ENCODE results near the gene SSBP3.

The SSBP3 gene

GRCh38 chr1:54332781-54333585 is 73.2 kb downstream of the SSBP3 start:
- H3K27ac ChIP-seq (ENCODE audit: low read length) = no peak overlapping the region
- no peaks in the 10 kb centered on the region for H3K9me3 ChIP-seq (ENCODE audit: control insufficient read depth, low read depth, low read length)
- peaks cover 61% of the 10 kb centered on the region for H3K4me1 ChIP-seq (ENCODE audit: control insufficient read depth, low read depth, low read length)
- H3K27me3 ChIP-seq (ENCODE audit: control insufficient read depth, insufficient read depth, low read length) = no peaks in the 10 kb centered on the region
- no peaks in the 10 kb centered on the region for H3K36me3 ChIP-seq (ENCODE audit: control insufficient read depth, low read depth, low read length)
- no peak overlapping the region for H3K9ac ChIP-seq (ENCODE audit: low read length)
- no peak overlapping the region for H3K4me3 ChIP-seq (ENCODE audit: low read length)

GRCh38 chr1:54331843-54332463 is 74.2 kb downstream of the SSBP3 start:
- Histone ChIP-seq H3K9me3 (ENCODE audit: control insufficient read depth, low read depth, low read length) (no peaks in the 10 kb centered on the region), H3K27me3 (ENCODE audit: control insufficient read depth, insufficient read depth, low read length) (no peaks in the 10 kb centered on the region), H3K27ac (ENCODE audit: low read length) (no peak overlapping the region), H3K4me1 (ENCODE audit: control insufficient read depth, low read depth, low read length) (peaks cover 71% of the 10 kb centered on the region), H3K9ac (ENCODE audit: low read length) (no peak overlapping the region), H3K4me3 (ENCODE audit: low read length) (no peak overlapping the region), H3K36me3 (ENCODE audit: control insufficient read depth, low read depth, low read length) (no peaks in the 10 kb centered on the region)

- no peak overlapping the region for H3K4me3 ChIP-seq (ENCODE audit: low read length)
Measured at GRCh38 chr1:54331091-54331772, 75.0 kb downstream of the SSBP3 start.

GRCh38 chr1:54329312-54330003 is 76.7 kb downstream of the SSBP3 start:
- H3K4me1 ChIP-seq (ENCODE audit: control insufficient read depth, low read depth, low read length) = peaks cover 84% of the 10 kb centered on the region
- no peak overlapping the region for H3K27ac ChIP-seq (ENCODE audit: low read length)
- no peak overlapping the region for H3K4me3 ChIP-seq (ENCODE audit: low read length)
- H3K36me3 ChIP-seq (ENCODE audit: control insufficient read depth, low read depth, low read length) = no peaks in the 10 kb centered on the region
- peak overlapping the region; percentile 28 for H3K9ac ChIP-seq (ENCODE audit: low read length)
- H3K27me3 ChIP-seq (ENCODE audit: control insufficient read depth, insufficient read depth, low read length) = no peaks in the 10 kb centered on the region
- H3K9me3 ChIP-seq (ENCODE audit: control insufficient read depth, low read depth, low read length) = no peaks in the 10 kb centered on the region

More at GRCh38 chr1:54331091-54331772, 75.0 kb downstream of the SSBP3 start:
- no peaks in the 10 kb centered on the region for H3K27me3 ChIP-seq (ENCODE audit: control insufficient read depth, insufficient read depth, low read length)
- no peak overlapping the region for H3K27ac ChIP-seq (ENCODE audit: low read length)
- H3K4me1 ChIP-seq (ENCODE audit: control insufficient read depth, low read depth, low read length) = peaks cover 75% of the 10 kb centered on the region
- no peaks in the 10 kb centered on the region for H3K9me3 ChIP-seq (ENCODE audit: control insufficient read depth, low read depth, low read length)
- no peaks in the 10 kb centered on the region for H3K36me3 ChIP-seq (ENCODE audit: control insufficient read depth, low read depth, low read length)
- H3K9ac ChIP-seq (ENCODE audit: low read length) = no peak overlapping the region

- Histone ChIP-seq H3K4me1 (ENCODE audit: control insufficient read depth, low read depth, low read length) (peaks cover 91% of the 10 kb centered on the region), H3K36me3 (ENCODE audit: control insufficient read depth, low read depth, low read length) (no peaks in the 10 kb centered on the region), H3K9me3 (ENCODE audit: control insufficient read depth, low read depth, low read length) (no peaks in the 10 kb centered on the region), H3K27ac (ENCODE audit: low read length) (no peak overlapping the region), H3K4me3 (ENCODE audit: low read length) (no peak overlapping the region), H3K9ac (ENCODE audit: low read length) (no peak overlapping the region), H3K27me3 (ENCODE audit: control insufficient read depth, insufficient read depth, low read length) (no peaks in the 10 kb centered on the region)
Measured at GRCh38 chr1:54328066-54328636, 78.0 kb downstream of the SSBP3 start.

- Histone ChIP-seq H3K9ac (ENCODE audit: low read length) (no peak overlapping the region), H3K27me3 (ENCODE audit: control insufficient read depth, insufficient read depth, low read length) (no peaks in the 10 kb centered on the region), H3K4me1 (ENCODE audit: control insufficient read depth, low read depth, low read length) (peaks cover 89% of the 10 kb centered on the region), H3K4me3 (ENCODE audit: low read length) (no peak overlapping the region), H3K36me3 (ENCODE audit: control insufficient read depth, low read depth, low read length) (no peaks in the 10 kb centered on the region), H3K9me3 (ENCODE audit: control insufficient read depth, low read depth, low read length) (no peaks in the 10 kb centered on the region), H3K27ac (ENCODE audit: low read length) (no peak overlapping the region)
Measured at GRCh38 chr1:54327386-54328065, 78.7 kb downstream of the SSBP3 start.

GRCh38 chr1:54326543-54327385 is 79.4 kb downstream of the SSBP3 start:
- peaks cover 86% of the 10 kb centered on the region for H3K4me1 ChIP-seq (ENCODE audit: control insufficient read depth, low read depth, low read length)
- no peak overlapping the region for H3K27ac ChIP-seq (ENCODE audit: low read length)
- H3K9ac ChIP-seq (ENCODE audit: low read length) = no peak overlapping the region

GRCh38 chr1:54325703-54326461 is 80.3 kb downstream of the SSBP3 start:
- H3K36me3 ChIP-seq (ENCODE audit: control insufficient read depth, low read depth, low read length) = no peaks in the 10 kb centered on the region
- no peaks in the 10 kb centered on the region for H3K27me3 ChIP-seq (ENCODE audit: control insufficient read depth, insufficient read depth, low read length)
- H3K4me3 ChIP-seq (ENCODE audit: low read length) = no peak overlapping the region
- H3K4me1 ChIP-seq (ENCODE audit: control insufficient read depth, low read depth, low read length) = peaks cover 81% of the 10 kb centered on the region
- no peak overlapping the region for H3K9ac ChIP-seq (ENCODE audit: low read length)
- no peaks in the 10 kb centered on the region for H3K9me3 ChIP-seq (ENCODE audit: control insufficient read depth, low read depth, low read length)
- no peak overlapping the region for H3K27ac ChIP-seq (ENCODE audit: low read length)

More at GRCh38 chr1:54326543-54327385, 79.4 kb downstream of the SSBP3 start:
- no peaks in the 10 kb centered on the region for H3K36me3 ChIP-seq (ENCODE audit: control insufficient read depth, low read depth, low read length)
- no peaks in the 10 kb centered on the region for H3K9me3 ChIP-seq (ENCODE audit: control insufficient read depth, low read depth, low read length)
- no peaks in the 10 kb centered on the region for H3K27me3 ChIP-seq (ENCODE audit: control insufficient read depth, insufficient read depth, low read length)
- no peak overlapping the region for H3K4me3 ChIP-seq (ENCODE audit: low read length)

- no peaks in the 10 kb centered on the region for H3K36me3 ChIP-seq (ENCODE audit: control insufficient read depth, low read depth, low read length)
- no peaks in the 10 kb centered on the region for H3K9me3 ChIP-seq (ENCODE audit: control insufficient read depth, low read depth, low read length)
- H3K27me3 ChIP-seq (ENCODE audit: control insufficient read depth, insufficient read depth, low read length) = no peaks in the 10 kb centered on the region
- H3K4me3 ChIP-seq (ENCODE audit: low read length) = no peak overlapping the region
- H3K27ac ChIP-seq (ENCODE audit: low read length) = no peak overlapping the region
- H3K4me1 ChIP-seq (ENCODE audit: control insufficient read depth, low read depth, low read length) = peaks cover 78% of the 10 kb centered on the region
- H3K9ac ChIP-seq (ENCODE audit: low read length) = no peak overlapping the region
Measured at GRCh38 chr1:54325284-54325683, 80.9 kb downstream of the SSBP3 start.
